Neuron (in vitro differentiated cells): ENCODE data around the gene MKKS.

ENCODE experiments used
- H2AFZ ChIP-seq: one replicate; pipeline ENCODE4 v1.6.1; 2013; ENCODE audit warnings: low read depth, mild to moderate bottlenecking, inconsistent platforms, low read length, moderate library complexity
- H3K27me3 ChIP-seq: one replicate; pipeline ENCODE4 v1.6.1; 2013; ENCODE audit warnings: low read length; ENCODE audit not compliant: insufficient read depth
- H3K36me3 ChIP-seq: one replicate; pipeline ENCODE4 v1.6.1; 2013; ENCODE audit warnings: low read length; ENCODE audit not compliant: insufficient read depth
- H3K4me1 ChIP-seq: one replicate; pipeline ENCODE4 v1.6.1; 2013; ENCODE audit warnings: low read length; ENCODE audit not compliant: insufficient read depth
- H3K4me3 ChIP-seq: 2 replicates; pipeline ENCODE4 v1.5.1; 2013; ENCODE audit warnings: mild to moderate bottlenecking, low read length, moderate library complexity
- H3K9me3 ChIP-seq: one replicate; pipeline ENCODE4 v1.6.1; 2013; ENCODE audit warnings: low read length

The MKKS gene

GRCh38 chr20:10443936-10444335 lies 9.9 kb upstream of the MKKS start:
- Histone ChIP-seq H2AFZ (no peak overlapping the region), H3K4me3 (no peak overlapping the region), H3K27me3 (no peaks in the 10 kb centered on the region), H3K36me3 (no peaks in the 10 kb centered on the region), H3K9me3 (no peaks in the 10 kb centered on the region), H3K4me1 (peaks cover 2% of the 10 kb centered on the region)

- Histone ChIP-seq H3K9me3 (no peaks in the 10 kb centered on the region), H3K27me3 (no peaks in the 10 kb centered on the region), H2AFZ (no peak overlapping the region), H3K4me1 (peaks cover 9% of the 10 kb centered on the region), H3K36me3 (no peaks in the 10 kb centered on the region), H3K4me3 (no peak overlapping the region)
These were observed 4.2 kb upstream of the MKKS start for GRCh38 chr20:10438217-10438616.

- Histone ChIP-seq H3K9me3 (no peaks in the 10 kb centered on the region), H3K36me3 (no peaks in the 10 kb centered on the region), H3K4me1 (peaks cover 13% of the 10 kb centered on the region), H3K27me3 (no peaks in the 10 kb centered on the region), H3K4me3 (peak overlapping the region; percentile 91), H2AFZ (no peak overlapping the region)
These were observed 2.2 kb upstream of the MKKS start for GRCh38 chr20:10436053-10436699.

- Histone ChIP-seq H3K36me3 (no peaks in the 10 kb centered on the region), H3K4me1 (peaks cover 12% of the 10 kb centered on the region), H2AFZ (peak within 1 kb of the TSS; percentile 90), H3K4me3 (peak within 1 kb of the TSS; percentile 91), H3K27me3 (no peaks in the 10 kb centered on the region), H3K9me3 (no peaks in the 10 kb centered on the region)
These were observed 1.1 kb upstream of the MKKS start, which contains the start of gene SLX4IP for GRCh38 chr20:10434832-10435812. SLX4IP (plus strand) TSS chr20:10435305; CDS start chr20:10458205, 22,900 bp downstream.

GRCh38 chr20:10434467-10434831 lies 427 bp upstream of the MKKS start:
- Histone ChIP-seq H3K36me3 (no peaks in the 10 kb centered on the region), H2AFZ (peak overlapping the region; percentile 90), H3K4me3 (peak overlapping the region; percentile 91), H3K9me3 (no peaks in the 10 kb centered on the region), H3K27me3 (no peaks in the 10 kb centered on the region), H3K4me1 (peaks cover 18% of the 10 kb centered on the region)

GRCh38 chr20:10433014-10433622 lies 904 bp downstream of the MKKS start:
- Histone ChIP-seq H3K27me3 (no peaks in the 10 kb centered on the region), H3K4me3 (peak overlapping the region; percentile 91), H2AFZ (peak overlapping the region; percentile 90), H3K9me3 (no peaks in the 10 kb centered on the region), H3K4me1 (peaks cover 18% of the 10 kb centered on the region), H3K36me3 (no peaks in the 10 kb centered on the region)

- Histone ChIP-seq H3K27me3 (no peaks in the 10 kb centered on the region), H3K4me1 (peaks cover 18% of the 10 kb centered on the region), H2AFZ (no peak overlapping the region), H3K36me3 (no peaks in the 10 kb centered on the region), H3K9me3 (no peaks in the 10 kb centered on the region), H3K4me3 (no peak overlapping the region)
These were observed 1.9 kb downstream of the MKKS start for GRCh38 chr20:10432079-10432478.

- Histone ChIP-seq H3K4me1 (peaks cover 14% of the 10 kb centered on the region), H3K27me3 (no peaks in the 10 kb centered on the region), H3K4me3 (no peak overlapping the region), H3K36me3 (no peaks in the 10 kb centered on the region), H2AFZ (no peak overlapping the region), H3K9me3 (no peaks in the 10 kb centered on the region)
These were observed 3.3 kb downstream of the MKKS start for GRCh38 chr20:10430704-10431103.

- Histone ChIP-seq H3K4me1 (peaks cover 13% of the 10 kb centered on the region), H3K4me3 (no peak overlapping the region), H3K36me3 (peaks cover 2% of the 10 kb centered on the region), H3K27me3 (no peaks in the 10 kb centered on the region), H2AFZ (no peak overlapping the region), H3K9me3 (no peaks in the 10 kb centered on the region)
These were observed 4.0 kb downstream of the MKKS start for GRCh38 chr20:10430000-10430466.

GRCh38 chr20:10429443-10429981 lies 4.5 kb downstream of the MKKS start:
- Histone ChIP-seq H3K27me3 (no peaks in the 10 kb centered on the region), H3K4me1 (peaks cover 13% of the 10 kb centered on the region), H3K4me3 (no peak overlapping the region), H3K9me3 (no peaks in the 10 kb centered on the region), H2AFZ (no peak overlapping the region), H3K36me3 (peaks cover 2% of the 10 kb centered on the region)

GRCh38 chr20:10428008-10428407 lies 6.0 kb downstream of the MKKS start:
- Histone ChIP-seq H2AFZ (no peak overlapping the region), H3K27me3 (no peaks in the 10 kb centered on the region), H3K4me1 (peaks cover 8% of the 10 kb centered on the region), H3K36me3 (peaks cover 2% of the 10 kb centered on the region), H3K4me3 (no peak overlapping the region), H3K9me3 (no peaks in the 10 kb centered on the region)

GRCh38 chr20:10427060-10427692 lies 6.8 kb downstream of the MKKS start:
- Histone ChIP-seq H3K4me1 (peaks cover 6% of the 10 kb centered on the region), H2AFZ (no peak overlapping the region), H3K4me3 (no peak overlapping the region), H3K27me3 (no peaks in the 10 kb centered on the region), H3K36me3 (peaks cover 2% of the 10 kb centered on the region), H3K9me3 (no peaks in the 10 kb centered on the region)
